ENCODE data around the gene APLP1.
"Not testable (repeated sequence)": the region's sequence is repeated elsewhere in the genome, so short reads cannot be mapped to it uniquely, and the experiment has no call there.

Gene APLP1

GRCh38 chr19:35908010-35908441 is 39.7 kb downstream of the APLP1 start, which contains the start of gene TYROBP:
Gene TYROBP (minus strand): TSS chr19:35908295. CDS start chr19:35908228, 67 bp downstream.
- DNase-seq, result no peak

GRCh38 chr19:35908973-35909683 is 40.8 kb downstream of the APLP1 start:
- DNase-seq, result no peak

GRCh38 chr19:35909684-35910035 is 41.3 kb downstream of the APLP1 start:
- no peak for DNase-seq

GRCh38 chr19:35910355-35910754 is 42.0 kb downstream of the APLP1 start:
- DNase-seq, result not testable (repeated sequence)

GRCh38 chr19:35911173-35911572 is 42.8 kb downstream of the APLP1 start:
- DNase-seq, result no peak

GRCh38 chr19:35911790-35912189 is 43.4 kb downstream of the APLP1 start:
- DNase-seq, result no peak

GRCh38 chr19:35913589-35913988 is 45.2 kb downstream of the APLP1 start:
- no peak for DNase-seq

- no peak for DNase-seq
These were observed 47.1 kb downstream of the APLP1 start for GRCh38 chr19:35915443-35915842.

GRCh38 chr19:35919306-35919705 is 50.9 kb downstream of the APLP1 start:
- no peak for DNase-seq

GRCh38 chr19:35921012-35921411 is 52.6 kb downstream of the APLP1 start:
- no peak for DNase-seq

GRCh38 chr19:35925501-35925900 is 57.1 kb downstream of the APLP1 start:
- DNase-seq, result no peak

- DNase-seq, result no peak
These were observed 60.1 kb downstream of the APLP1 start for GRCh38 chr19:35928507-35928906.
